Inflammatory macrophage (primary cell): ENCODE measurements around the gene LRMDA.

Experiments
- DNase-seq, 2 donors: peaks; one replicate each; pipeline ENCODE4 v3.0.0-alpha.2; 2020 to 2022

The LRMDA gene

DNA sequence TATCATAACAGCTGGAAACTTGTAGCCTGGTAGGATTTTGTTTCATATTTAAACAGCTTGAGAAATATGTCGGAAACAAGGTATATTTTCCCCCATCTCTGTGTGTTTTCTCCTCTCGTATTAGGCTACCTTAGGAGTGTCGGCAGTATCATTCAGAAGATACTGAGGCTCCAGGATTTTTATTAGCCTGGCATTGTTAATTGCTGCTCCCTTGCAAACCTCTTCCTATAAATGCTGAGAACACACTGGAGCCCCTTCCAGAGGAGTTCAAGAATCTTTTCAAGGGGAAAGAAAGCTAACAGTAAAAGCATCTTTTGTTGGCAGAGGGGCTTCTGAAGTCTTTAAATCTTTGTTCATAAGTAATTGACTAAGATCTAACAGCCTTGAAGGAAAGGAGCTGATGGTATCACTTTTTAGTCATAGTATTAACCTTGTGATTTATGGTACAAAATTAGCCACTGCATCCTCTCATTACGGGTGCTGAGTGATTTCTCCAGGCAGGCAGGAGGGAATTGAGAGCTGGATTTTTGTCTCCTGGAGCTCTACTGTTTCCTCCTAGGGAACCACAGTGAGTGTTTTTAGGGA lies 998.7 kb downstream of the LRMDA start:
- DNase-seq, result no peak

DNA sequence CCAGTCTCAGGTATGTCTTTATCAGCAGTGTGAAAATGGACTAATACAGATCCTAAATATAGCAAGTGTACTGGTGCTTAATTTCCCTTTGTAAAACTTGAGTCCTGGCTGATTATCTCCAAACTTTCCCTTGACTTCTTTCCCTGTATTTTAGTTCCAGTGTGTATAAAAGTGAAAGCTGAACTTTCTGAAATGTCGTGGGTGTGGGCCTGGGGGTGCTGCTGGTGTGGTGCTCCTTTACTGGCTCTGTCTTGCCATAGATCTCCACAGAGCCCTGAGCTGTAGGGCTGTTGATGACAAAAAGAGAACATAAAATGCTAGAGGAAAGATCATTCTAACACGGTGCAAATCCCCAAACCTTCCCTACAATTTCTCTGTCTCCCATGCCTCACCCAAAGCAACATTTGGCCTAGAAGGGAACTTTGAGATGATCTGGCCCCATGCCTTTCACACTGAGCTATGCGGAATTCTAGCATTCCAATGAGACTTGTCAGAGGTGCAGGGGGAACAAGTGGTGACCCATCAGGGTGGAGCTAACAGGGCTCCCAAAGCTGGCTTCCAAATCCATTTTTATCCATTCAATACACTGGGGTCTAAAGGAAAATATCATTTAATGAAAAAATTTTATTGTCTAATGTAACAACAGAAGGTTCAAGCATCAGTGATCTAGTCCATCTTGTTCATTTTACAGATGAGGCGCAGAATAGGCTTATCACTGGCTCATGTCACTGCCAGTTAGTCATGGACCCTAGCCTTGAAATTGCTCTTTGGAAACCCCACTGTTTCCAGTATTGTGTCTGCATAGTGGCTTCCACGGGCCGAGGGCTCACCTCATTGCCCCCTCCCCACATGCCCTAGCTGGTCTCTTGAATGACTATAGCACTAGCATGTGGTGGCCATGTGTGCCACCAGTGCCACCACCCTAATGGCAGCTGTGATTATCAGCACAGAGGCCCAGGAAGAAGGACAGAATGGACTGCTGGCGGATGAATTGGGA lies 1000.9 kb downstream of the LRMDA start:
- no peak for DNase-seq

DNA sequence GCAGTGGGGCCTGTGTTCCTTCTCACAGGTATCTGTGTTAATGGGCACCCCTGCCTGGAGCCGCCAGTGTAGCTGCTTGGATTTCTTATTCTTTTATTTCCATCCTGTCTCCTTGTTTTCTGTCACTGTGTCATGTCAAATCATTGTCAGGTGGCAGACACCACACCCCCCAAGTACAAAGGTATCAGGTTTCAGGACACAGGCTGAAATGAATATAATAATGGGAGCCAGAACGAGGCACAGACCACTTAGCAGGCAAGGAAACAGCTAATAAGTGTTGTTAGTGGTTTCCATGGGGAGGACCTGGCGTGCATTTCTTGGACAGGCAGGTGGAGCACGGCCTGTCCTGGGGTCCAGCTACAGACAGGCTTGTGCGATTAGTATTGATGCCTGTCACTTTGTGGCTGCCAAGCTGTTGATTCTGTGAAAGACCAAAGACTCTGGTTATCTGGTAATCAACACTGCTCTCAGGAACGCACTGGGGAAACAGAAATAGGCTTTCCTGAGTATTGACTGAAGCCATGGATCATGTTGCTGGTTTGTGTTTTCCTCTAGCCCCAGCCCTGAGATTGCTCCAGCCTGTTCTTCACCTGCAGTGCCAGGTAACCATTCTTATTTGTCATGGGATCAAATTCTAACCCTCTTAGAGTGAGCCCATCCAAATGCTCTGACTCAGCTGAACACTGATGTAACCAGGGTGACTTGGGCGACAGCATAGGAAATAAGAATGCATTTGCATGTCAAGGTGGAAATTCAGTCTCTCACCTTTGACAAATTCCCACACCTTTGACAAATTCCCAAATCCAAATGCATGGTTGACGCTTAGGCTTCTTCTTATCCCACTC lies 1002.0 kb downstream of the LRMDA start:
- DNase-seq, result no peak

DNA sequence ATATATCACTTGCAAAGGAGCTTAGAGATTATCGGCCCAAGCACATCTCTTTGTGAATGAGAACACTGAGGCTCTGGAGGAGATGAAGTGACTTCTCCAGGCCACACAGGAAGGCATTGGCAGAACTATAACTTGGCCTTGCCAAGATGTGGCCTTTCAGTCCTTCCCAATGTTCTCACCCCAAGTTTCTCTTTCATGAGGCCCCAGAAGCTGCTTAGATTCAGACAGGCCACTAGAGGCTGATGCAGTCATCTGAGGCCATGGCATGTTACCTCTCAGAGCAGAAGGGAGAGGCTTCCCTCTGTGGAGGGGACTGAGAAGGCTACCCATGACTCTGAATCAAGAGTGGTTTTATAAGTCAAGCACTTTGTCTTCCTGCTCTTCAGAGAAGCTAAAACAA lies 1003.7 kb downstream of the LRMDA start:
- DNase-seq, result no peak

DNA sequence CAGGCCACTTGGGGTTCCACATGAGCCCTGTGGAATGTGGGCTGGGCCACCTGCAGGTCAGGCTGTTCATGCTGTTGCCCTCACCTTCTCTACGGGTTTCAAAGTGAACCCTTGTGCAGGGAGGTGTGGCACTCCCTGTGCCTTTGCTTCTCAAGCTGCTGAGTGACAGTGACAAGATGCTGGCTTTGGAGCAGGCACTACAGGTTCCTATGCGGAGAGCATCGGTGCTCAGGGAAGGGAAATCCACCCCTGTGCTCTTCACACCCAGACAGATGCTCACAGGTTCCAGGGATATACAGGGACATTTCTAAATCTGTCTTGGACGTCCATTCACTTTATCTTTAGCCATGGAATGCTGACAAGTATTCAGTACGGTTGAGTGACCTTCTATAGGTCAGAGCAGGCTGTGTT lies 1005.0 kb downstream of the LRMDA start:
- no peak for DNase-seq

DNA sequence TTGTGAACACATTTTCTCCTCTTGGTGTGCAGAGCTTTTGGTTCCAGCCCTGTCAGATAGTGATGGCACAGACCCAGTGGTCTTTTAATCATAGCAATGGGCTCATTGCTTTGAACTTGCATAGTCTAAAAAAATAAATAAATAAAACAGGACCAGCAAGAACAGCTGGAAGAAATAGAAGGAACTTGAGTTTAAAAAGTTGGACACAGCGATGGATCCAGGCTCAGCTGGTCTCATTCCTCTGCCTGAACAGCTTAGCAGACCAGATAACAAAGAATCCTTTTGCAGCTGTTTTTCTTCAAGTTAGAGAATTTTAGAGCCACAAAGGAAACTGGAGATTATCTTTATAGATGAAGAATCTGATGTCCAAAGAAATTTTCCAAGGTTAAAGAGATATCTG lies 1005.6 kb downstream of the LRMDA start:
- no peak for DNase-seq

DNA sequence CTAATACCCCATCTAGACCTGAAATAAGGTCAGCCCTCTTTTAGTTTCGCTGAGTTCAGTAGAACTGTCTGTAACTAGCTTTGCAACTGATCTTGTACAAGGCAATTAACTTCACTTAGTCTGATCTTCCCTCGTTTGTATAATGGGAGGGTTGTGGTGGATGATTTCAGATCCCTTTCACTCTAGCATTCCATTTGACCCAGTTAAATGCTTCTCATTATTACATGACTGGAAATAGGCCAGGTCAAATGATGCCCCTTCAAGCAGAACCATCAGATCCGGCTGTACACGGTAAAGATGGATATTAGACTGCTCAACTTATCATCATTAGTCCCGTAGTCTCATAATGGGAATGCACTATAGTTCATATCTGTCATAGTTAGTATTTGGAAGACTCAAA lies 1009.0 kb downstream of the LRMDA start:
- DNase-seq, result no peak

DNA sequence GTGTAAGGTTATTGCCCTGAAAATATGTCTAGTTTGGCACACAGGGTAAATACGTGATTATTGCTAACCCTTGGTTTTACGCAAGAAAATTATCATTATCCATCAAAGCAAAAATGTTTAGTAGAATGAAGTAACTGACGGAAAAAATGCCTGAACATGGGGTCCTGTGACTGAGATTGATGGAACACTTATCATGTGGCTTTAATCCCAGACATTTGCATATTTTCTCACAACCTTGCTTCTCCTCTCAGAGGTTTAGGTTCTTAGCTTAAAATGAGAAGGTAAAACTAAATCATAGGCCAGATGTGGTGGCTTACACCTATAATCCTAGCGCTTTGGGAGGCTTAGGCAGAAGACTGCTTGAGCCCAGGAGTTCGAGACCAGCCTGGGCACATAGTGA lies 1010.7 kb downstream of the LRMDA start:
- no peak for DNase-seq

DNA sequence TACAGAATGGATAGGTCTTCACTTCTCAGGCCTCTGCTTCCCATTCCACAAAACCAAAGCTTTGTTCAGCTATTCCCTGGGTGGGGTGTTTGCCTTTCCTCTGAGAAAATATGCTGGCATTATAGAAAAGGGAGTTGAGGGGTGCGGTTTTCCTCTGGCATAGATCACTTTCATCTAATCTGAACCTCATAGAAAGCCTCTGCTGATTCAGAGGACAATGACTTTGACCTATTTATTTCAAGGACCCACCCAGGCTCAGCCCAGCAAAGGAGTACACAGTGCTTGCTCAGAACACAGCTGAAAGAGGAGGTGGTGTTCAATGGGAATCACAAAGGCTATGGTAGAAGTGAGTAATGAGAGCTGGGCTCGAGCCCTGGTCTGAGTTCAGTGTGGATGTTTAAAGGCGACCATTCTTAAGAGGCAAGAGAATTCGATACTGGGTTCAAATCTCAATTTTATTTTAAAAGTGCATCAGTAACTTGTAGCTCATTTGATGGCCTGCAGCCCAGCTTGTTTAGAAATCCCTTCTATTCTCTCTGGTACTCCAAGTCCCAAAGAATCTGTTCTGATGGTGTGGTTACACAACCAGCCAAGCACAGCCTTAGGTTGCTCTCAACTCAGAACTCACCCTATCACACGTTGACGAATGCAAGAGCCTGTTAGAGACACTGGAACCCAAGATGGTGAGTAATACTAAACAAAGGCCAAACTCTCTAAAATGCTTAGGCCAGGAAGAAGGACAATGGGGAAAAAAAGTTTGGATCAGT lies 1012.8 kb downstream of the LRMDA start:
- DNase-seq, result no peak

DNA sequence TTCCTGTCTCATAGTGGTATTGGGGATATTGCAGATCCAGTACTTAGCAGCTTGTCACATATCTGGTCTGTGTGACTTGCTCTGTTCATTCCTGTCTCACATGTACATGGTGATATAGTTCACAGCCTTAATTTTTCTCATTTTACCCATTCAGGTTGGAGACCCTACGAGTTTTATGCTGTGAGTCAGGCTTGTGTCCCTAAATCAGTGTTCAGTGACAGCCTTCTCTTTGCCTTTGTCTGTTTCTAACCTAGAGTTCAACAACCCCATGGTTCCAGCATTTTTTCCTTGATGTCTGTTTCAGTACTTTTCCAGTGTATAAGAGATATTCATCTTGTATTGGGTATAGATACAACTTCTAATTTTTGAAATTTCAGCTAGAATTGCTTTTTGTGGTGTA lies 1016.2 kb downstream of the LRMDA start:
- no peak for DNase-seq

DNA sequence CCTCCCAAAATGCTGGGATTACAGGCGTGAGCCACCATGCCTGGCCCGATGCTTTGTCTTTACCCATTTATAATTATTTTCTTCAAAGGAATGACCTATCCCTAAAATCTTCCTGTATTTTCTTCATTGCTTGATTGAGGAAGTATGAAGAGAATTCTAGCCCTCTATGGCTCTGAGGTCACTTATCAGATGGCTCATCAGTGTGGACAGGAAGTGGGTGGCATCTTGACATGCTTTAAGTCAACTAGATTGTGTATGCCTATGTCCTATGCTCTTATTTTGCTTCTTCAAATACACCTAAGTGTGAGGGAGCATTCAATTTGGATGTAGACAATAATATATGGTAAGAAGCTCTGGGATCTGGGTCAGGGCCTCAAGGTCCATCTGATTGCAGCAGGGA lies 1020.5 kb downstream of the LRMDA start:
- DNase-seq, result peak; percentile 48 to 60

DNA sequence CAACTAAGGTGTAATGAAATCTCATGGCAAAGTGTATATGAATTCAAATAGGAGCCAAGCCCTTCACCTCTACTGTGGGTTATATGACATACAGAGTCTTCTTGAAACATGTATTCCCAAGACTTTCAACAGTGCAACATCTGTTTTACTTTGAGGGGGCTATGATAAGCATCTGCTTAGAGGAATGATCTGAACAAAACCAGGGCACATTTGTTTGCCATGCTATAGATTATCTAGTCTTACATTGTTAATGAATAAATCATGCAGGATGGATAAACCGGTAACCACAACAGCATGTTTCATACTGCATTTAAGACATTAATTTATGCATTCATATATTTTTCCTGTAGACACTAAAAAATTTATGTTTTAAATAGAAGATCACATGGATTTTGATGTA lies 1021.9 kb downstream of the LRMDA start:
- no peak for DNase-seq

DNA sequence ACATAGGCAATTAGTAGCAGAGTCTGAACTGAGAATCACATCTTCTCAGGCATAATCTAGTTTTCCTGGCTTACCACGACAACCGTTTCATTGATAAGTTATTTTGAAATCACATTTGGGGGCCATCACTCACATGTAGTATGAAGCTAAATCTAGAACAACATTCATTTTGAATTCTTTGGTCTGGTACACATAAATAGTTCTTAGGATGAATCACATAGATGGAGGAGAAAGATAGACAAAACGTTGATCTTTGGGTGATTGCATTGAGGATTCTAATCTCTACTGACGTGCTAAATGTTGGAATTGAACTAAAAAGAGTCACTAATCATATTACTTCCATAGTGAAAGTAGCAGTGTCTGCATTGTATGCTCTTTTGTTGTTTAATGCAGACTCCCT lies 1022.6 kb downstream of the LRMDA start:
- no peak for DNase-seq

DNA sequence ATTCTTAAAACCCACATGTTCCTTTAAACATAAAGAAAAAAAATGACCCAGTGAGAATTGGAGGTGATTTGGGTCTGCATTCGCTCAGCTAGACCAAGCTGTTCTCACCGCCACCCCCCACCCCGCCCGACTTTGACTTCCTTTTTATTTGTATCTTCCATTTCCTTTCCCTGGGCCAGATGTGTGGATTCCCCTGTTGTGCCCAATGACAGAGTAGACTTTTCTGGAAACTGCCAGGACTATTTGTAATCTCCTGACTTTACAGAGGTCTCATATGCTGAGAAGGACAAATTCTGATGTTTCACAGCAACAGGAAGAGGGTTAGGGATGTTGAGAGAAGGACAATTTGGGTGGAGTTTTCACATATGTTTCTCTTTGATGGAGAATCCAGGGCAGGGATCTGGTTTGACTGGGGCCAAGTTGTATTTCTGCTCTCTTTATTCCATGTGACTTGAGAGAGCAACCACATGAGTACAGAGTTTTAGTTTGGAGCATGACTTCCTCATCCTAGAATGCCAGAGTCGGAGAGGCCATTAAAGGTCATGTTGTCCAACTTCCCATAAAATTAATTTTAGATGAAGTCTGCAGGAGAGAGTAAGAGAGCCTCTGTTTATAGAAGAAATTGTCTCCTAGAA lies 1023.2 kb downstream of the LRMDA start:
- peak; percentile 74 to 77 for DNase-seq

DNA sequence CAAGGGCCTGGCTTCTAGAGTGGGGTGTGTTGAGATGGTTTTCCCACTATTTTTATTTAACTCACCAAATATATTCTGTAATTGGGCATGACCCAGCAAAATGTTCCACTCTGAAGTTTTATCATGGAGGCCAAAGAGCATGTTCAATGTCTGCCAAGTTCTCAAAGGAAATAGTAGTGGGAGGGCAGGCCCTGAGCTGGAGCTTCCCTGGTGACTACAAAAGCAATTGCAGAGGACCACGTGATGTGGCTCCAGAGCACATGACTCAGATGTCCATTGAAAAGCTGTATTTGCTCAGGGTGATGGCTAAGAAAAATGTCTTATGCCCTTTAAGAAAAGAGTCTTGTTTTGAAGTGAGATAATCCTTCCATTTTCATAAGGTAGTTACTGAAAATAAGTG lies 1024.8 kb downstream of the LRMDA start:
- peak; percentile 17 to 56 for DNase-seq

DNA sequence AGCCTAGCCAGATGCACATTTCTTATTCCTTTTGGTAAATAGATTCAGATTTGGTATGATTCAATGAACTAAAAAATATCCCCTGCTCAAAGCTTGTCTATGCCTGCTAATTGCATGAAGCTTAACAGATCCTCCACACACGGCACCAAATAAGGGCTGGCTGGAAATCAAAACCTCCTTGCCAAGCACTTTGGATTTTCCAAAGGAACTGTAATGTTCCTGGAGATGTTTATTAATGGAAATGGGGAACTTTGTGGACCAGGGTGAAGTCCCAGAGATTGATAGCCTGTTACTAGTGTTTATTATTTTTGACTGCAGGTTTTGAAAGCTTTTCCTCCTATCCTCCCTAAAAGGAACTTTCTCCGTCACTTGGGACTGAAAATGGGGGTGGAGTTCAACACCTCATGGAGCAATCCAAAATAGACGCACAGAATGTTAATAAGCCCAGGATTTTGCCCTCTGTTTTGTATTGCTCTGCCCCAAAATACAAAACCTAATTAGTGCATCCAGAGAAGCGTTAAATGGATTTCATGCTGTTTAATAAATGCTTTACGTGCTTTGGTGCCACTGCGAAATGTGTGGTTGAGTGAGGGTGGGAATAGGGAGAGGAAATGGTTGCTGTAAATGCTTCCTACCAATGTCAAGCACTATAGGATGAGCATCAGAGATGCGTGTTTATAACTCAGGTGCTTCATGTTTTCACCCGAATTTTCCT lies 1027.7 kb downstream of the LRMDA start:
- DNase-seq, result no peak

DNA sequence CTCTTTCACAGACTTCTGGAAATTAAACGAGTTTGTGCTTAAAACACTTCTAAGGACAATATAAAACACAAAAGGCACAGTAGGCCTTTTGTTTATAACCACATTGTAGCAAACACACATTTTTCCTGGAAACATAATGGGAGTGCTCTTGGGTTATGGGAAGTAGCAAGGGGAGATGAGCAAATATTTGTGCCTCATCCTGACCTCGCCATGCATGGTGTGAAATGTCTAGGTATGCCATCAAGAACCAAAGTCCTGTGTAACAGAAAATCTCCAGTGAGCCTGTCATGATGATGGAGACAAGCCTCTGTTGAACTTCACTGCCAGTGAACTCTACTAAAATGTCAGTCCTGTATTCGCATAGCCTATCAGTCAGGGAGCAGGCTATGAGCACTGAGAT lies 1029.6 kb downstream of the LRMDA start:
- DNase-seq, result no peak

DNA sequence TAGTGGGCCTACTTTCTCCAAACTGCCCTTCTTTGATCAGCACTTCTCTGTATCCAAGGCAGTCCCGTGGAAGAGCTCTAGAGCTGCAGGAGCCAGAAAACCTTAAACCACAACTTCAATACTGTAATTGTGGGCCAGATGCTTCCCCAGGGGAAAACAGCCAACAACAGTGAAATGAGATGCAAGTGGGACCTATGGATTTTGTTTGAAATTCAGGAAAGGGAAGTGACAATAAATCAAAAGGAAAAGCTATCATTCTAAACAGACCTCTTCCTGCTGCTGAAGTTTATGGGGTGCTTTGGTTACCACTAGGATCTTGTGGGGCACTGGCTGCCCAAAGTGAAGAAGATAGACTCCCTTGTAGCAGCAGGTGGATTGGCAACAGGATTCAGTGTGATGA lies 1031.7 kb downstream of the LRMDA start:
- DNase-seq, result no peak

DNA sequence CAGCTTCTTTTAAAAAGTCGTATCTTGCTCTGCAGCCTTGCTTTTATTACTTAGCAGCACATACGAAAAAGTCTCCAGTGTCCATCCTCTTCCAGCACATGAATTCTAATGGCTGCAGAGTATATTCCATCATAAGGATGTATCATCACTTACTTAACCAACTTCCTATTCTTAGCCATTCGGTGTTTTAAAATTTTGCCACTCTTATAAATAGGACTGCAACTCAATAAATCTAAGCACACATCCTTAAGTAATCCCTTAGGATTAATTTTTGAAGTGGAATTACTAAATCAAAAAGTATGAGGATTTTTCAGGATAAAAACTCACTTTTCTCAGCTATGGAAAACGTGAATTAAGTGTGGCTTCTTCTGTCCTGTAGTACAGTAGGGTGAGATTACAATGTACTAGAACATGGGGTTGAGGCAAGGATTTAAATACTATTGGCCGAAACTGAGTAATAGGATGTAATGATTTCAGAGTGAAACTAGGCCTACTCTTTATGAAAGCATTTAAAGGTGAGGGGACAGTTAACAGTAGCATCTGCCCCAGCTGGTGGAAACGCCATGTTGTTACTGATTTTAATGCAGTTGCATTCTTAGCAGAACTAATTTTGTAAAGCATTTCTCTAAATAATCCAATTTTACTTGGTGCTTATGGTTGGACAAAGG lies 1035.5 kb downstream of the LRMDA start:
- DNase-seq, result no peak

DNA sequence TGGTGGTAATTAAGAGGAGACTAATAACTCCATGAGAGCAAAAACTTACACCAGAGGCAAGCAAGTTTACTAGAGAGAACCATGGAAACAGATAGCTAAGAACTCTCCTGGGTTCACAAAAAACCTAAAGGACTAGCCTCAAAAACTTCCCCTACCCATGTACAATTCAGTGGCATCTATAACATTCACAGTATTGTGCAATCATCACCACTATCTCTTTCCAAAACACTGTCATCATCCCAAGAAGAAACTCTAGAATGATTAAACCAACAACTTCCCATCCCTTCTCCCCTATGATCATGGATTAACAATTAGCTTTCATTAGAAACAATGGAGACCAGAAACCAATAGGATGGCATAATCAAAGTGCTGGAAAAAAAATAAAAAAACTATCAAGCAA lies 1038.3 kb downstream of the LRMDA start:
- no peak for DNase-seq
